ENCODE data around the gene TBL3. TPM values are rescaled to one million over a fixed set of nuclear protein-coding genes. Genes with fewer than 3 reads are reported as not detected.
"Not testable (repeated sequence)": the region's sequence is repeated elsewhere in the genome, so short reads cannot be mapped to it uniquely, and the experiment has no call there.

Gene TBL3
- total RNA-seq, 4 donors from 2014 or later, result 34.4 to 91.8 (median 53.7) TPM

DNA sequence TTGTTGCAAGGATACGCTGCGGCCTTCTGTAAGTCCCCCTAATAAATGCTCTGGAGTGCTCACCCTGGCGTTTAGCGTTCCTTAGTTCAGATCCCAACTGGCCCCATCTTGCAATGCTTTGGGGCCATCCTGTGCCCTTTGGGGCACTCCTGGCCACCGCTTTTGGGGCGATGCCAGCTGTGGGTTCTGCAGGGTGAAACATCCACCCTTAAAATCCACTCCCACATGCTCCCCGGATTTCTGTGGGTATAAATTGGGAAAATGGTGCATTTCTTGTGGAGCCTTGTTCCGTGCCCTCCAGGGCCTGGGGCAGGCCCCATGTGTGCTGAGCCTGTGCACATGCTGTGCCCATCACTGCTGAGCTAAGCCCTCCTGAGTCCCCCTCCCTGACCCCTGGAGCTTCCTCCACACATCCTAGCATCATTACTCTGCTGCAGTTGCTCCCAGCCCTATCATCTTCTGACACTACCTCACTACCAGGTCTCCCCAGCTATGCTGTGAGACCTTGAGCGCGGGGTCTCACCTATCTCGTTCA lies 34.8 kb upstream of the TBL3 start:
- intact Hi-C loops (cut with DNase I), result no loop called here
- 91 to 94% methylated on average over 11 of the region's 11 CpGs for WGBS, 2 donors
- H3K36me3 ChIP-seq, result peaks cover 0 to 7% of the 10 kb centered on the region in 2 donors
- no peaks in the 10 kb centered on the region for H3K27me3 ChIP-seq
- H3K9me3 ChIP-seq, result no peaks in the 10 kb centered on the region
- no peak overlapping the region for H3K27ac ChIP-seq
- DNase-seq, result no peak
- TF ChIP-seq, protein P1, sequence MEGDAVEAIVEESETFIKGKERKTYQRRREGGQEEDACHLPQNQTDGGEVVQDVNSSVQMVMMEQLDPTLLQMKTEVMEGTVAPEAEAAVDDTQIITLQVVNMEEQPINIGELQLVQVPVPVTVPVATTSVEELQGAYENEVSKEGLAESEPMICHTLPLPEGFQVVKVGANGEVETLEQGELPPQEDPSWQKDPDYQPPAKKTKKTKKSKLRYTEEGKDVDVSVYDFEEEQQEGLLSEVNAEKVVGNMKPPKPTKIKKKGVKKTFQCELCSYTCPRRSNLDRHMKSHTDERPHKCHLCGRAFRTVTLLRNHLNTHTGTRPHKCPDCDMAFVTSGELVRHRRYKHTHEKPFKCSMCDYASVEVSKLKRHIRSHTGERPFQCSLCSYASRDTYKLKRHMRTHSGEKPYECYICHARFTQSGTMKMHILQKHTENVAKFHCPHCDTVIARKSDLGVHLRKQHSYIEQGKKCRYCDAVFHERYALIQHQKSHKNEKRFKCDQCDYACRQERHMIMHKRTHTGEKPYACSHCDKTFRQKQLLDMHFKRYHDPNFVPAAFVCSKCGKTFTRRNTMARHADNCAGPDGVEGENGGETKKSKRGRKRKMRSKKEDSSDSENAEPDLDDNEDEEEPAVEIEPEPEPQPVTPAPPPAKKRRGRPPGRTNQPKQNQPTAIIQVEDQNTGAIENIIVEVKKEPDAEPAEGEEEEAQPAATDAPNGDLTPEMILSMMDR (IDR thresholded peaks at IDR 0.05), result no peak
- H3K4me3 ChIP-seq (replicated peaks in 1 of 3), result no peak overlapping the region
- peaks cover 0 to 7% of the 10 kb centered on the region in 2 donors for H3K4me1 ChIP-seq

GRCh38 chr16:1938316-1938715 lies 33.5 kb upstream of the TBL3 start:
- no peak for TF ChIP-seq POLR2A (IDR thresholded peaks at IDR 0.05)
- TF ChIP-seq, protein P1 (IDR thresholded peaks at IDR 0.05), result no peak
- intact Hi-C loops (cut with DNase I), result no loop called here
- Histone ChIP-seq H3K36me3 (peaks cover 0 to 7% of the 10 kb centered on the region in 2 donors), H3K27me3 (no peaks in the 10 kb centered on the region), H3K27ac (no peak overlapping the region), H3K4me1 (peaks cover 8 to 15% of the 10 kb centered on the region in 2 donors), H3K4me3 (replicated peaks in 1 of 3) (no peak overlapping the region), H3K9me3 (no peaks in the 10 kb centered on the region)
- DNase-seq, result no peak
- WGBS, 2 donors, result 95 to 99% methylated on average over 10 of the region's 10 CpGs

- 90 to 95% methylated on average over 16 to 17 of the region's 17 CpGs for WGBS, 2 donors
- Histone ChIP-seq H3K27ac (no peak overlapping the region), H3K4me3 (replicated peaks in 1 of 3) (no peak overlapping the region), H3K9me3 (no peaks in the 10 kb centered on the region), H3K4me1 (peaks cover 8 to 20% of the 10 kb centered on the region in 2 donors), H3K36me3 (peaks cover 0 to 7% of the 10 kb centered on the region in 2 donors), H3K27me3 (no peaks in the 10 kb centered on the region)
- intact Hi-C loops (cut with DNase I), result no loop called here
- no peak for TF ChIP-seq POLR2A (IDR thresholded peaks at IDR 0.05)
- TF ChIP-seq, protein P1 (IDR thresholded peaks at IDR 0.05), result no peak
- no peak for DNase-seq
Measured at GRCh38 chr16:1938910-1939309, 32.9 kb upstream of the TBL3 start.

GRCh38 chr16:1939833-1940232 lies 32.0 kb upstream of the TBL3 start:
- DNase-seq; H3K27me3 ChIP-seq; H3K27ac ChIP-seq; H3K36me3 ChIP-seq; H3K9me3 ChIP-seq; H3K4me3 ChIP-seq (replicated peaks in 1 of 3); intact Hi-C loops (cut with DNase I): not testable (repeated sequence)
- 95 to 97% methylated on average over 8 of the region's 8 CpGs for WGBS, 2 donors
- H3K4me1 ChIP-seq, result peaks cover 8 to 20% of the 10 kb centered on the region in 2 donors

DNA sequence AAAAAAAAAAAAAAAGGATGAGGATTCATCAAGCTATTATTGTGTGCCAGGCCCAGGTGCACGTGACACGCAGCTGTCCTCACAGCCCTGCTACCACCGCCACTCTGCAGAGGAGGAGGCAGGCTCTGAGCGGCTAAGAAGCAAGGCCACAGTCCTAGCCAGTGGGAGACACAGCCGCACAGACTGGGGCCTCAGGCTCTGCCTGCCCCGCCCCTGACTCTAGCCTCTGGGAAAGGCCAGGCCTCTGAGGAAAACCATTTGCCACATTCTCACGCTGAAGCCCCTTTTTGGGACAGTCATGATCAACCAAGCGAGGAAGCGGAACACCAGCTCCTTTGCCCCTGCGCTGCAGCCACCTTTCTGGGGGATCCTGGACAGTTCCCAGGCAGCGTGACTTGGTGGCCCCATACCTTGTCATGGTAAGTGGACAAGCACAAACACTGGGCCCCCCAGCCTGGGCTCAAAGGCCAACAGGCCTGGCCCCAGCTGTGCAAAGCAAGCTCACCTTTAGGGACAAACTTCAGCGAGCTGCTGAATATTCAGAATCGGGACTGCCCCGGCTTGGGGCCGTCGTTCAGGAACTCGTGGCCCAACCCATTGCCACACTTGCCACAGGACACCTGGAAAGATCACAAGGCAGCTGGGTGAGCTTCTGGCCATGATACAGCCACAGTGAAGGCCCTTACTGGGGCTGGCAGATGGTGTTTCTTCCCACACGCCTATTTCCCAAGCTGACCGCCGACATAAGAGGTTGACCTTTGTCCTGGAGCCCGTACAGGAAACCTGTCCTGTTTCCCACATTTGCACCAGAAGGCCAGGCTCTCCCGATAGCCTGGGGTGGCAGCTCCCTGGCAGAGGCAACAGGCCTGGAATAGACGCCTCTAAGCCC lies 31.3 kb upstream of the TBL3 start:
- H3K36me3 ChIP-seq, result peaks cover 0 to 7% of the 10 kb centered on the region in 2 donors
- 93 to 94% methylated on average over 11 to 23 of the region's 23 CpGs for WGBS, 2 donors
- no peak for DNase-seq
- H3K27ac ChIP-seq, result no peak overlapping the region
- TF ChIP-seq, protein P1 (IDR thresholded peaks at IDR 0.05), result no peak
- no peak for TF ChIP-seq POLR2A (IDR thresholded peaks at IDR 0.05)
- H3K9me3 ChIP-seq, result no peaks in the 10 kb centered on the region
- intact Hi-C loops (cut with DNase I), result no loop called here
- no peaks in the 10 kb centered on the region for H3K27me3 ChIP-seq
- peaks cover 8 to 20% of the 10 kb centered on the region in 2 donors for H3K4me1 ChIP-seq
- no peak overlapping the region for H3K4me3 ChIP-seq (replicated peaks in 1 of 3)
